ENCODE results near the gene TBC1D14. TPM values are rescaled to one million over a fixed set of nuclear protein-coding genes. Genes with fewer than 3 reads are reported as not detected.

TBC1D14 gene
- total and polyA plus RNA-seq, 2 of the 8 experiments (the other 6 are each of a cell fraction or from before 2014, with no cell fraction given), result 45.6 to 48.2 TPM

GRCh38 chr4:6991771-6992557 is 82.3 kb downstream of the TBC1D14 start (continued):
- TF ChIP-seq SIX5 (IDR thresholded peaks at IDR 0.05; ENCODE audit: low read depth, low read length), result no peak
- TF ChIP-seq RXRA (IDR thresholded peaks at IDR 0.05; ENCODE audit: insufficient read depth, low read depth, low read length), result no peak
- TF ChIP-seq ATF2 (IDR thresholded peaks at IDR 0.05; ENCODE audit: low read length), result no peak
